HG02981 (cell line): ENCODE measurements around the gene MGMT.

Source experiments
- ATAC-seq: cut with Tn5 transposase; IDR thresholded peaks from one replicate; pipeline ENCODE4 v1.9.1; 2021; ENCODE audit warnings: mild to moderate bottlenecking, moderate library complexity; ENCODE audit not compliant: unreplicated experiment

MGMT gene

GRCh38 chr10:129538236-129538635 lies 71.2 kb downstream of the MGMT start:
- no peak for ATAC-seq

GRCh38 chr10:129541200-129541599 lies 74.2 kb downstream of the MGMT start:
- no peak for ATAC-seq

GRCh38 chr10:129541748-129542487 lies 74.9 kb downstream of the MGMT start:
- no peak for ATAC-seq

- no peak for ATAC-seq
These were observed 75.5 kb downstream of the MGMT start for GRCh38 chr10:129542589-129542988.

GRCh38 chr10:129544205-129545202 lies 77.5 kb downstream of the MGMT start:
- no peak for ATAC-seq

- no peak for ATAC-seq
These were observed 78.2 kb downstream of the MGMT start for GRCh38 chr10:129545261-129545660.

GRCh38 chr10:129546106-129546505 lies 79.1 kb downstream of the MGMT start:
- ATAC-seq: no peak

GRCh38 chr10:129547608-129548007 lies 80.6 kb downstream of the MGMT start:
- ATAC-seq: no peak

- no peak for ATAC-seq
These were observed 81.6 kb downstream of the MGMT start for GRCh38 chr10:129548600-129548999.

- no peak for ATAC-seq
These were observed 83.0 kb downstream of the MGMT start for GRCh38 chr10:129550076-129550475.

GRCh38 chr10:129550658-129551057 lies 83.6 kb downstream of the MGMT start:
- no peak for ATAC-seq

GRCh38 chr10:129552119-129552518 lies 85.1 kb downstream of the MGMT start:
- ATAC-seq: no peak

GRCh38 chr10:129553928-129554327 lies 86.9 kb downstream of the MGMT start:
- ATAC-seq: no peak

- no peak for ATAC-seq
These were observed 89.3 kb downstream of the MGMT start for GRCh38 chr10:129556316-129556715.

- ATAC-seq: no peak
These were observed 93.3 kb downstream of the MGMT start for GRCh38 chr10:129560361-129560760.

GRCh38 chr10:129562487-129562886 lies 95.4 kb downstream of the MGMT start:
- ATAC-seq: no peak

- ATAC-seq: no peak
These were observed 97.9 kb downstream of the MGMT start for GRCh38 chr10:129564923-129565322.

- no peak for ATAC-seq
These were observed 101.7 kb downstream of the MGMT start for GRCh38 chr10:129568583-129569344.

GRCh38 chr10:129570185-129570584 lies 103.1 kb downstream of the MGMT start:
- no peak for ATAC-seq

GRCh38 chr10:129579228-129579627 lies 112.2 kb downstream of the MGMT start:
- ATAC-seq: no peak

- ATAC-seq: no peak
These were observed 113.0 kb downstream of the MGMT start for GRCh38 chr10:129580010-129580409.
